Tibial artery (tissue), 4 donors: ENCODE results near the gene CGB7.
A peak's percentile ranks its signal among the peaks of the same experiment; 100 is the strongest.
"Not testable (repeated sequence)": the region's sequence is repeated elsewhere in the genome, so short reads cannot be mapped to it uniquely, and the experiment has no call there.

Source experiments
- DNase-seq, 2 donors: peaks; one replicate each; pipeline ENCODE4 v3.0.0-alpha.2; 2019
- H3K27ac ChIP-seq, 2 donors: fragments of 200-600 bp; sonication (generic) in 1 of 2; 1 replicate in 1 of 2; 2 replicates in 1 of 2; pipeline ENCODE4 v1.5.1; 2018 to 2019; ENCODE audit warnings: mild to moderate bottlenecking in 1 of 2
- H3K27me3 ChIP-seq, 2 donors: fragments of 200-600 bp; sonication (generic) in 1 of 2; one replicate each; pipeline versions ENCODE4 v1.5.1 to v1.6.0; 2016 to 2019
- H3K36me3 ChIP-seq, 3 donors: fragments of 200-600 bp; sonication (generic) in 2 of 3; one replicate each; pipeline ENCODE4 v1.5.1; 2016 to 2019; ENCODE audit warnings: mild to moderate bottlenecking in 2 of 3
- H3K4me1 ChIP-seq, 4 donors: fragments of 200-600 bp; sonication (generic) in 2 of 4; 1 replicate in 3 of 4; 2 replicates in 1 of 4; pipeline ENCODE4 v1.5.1; 2016 to 2019
- H3K4me3 ChIP-seq, 2 donors: fragments of 200-600 bp; sonication (generic) in 1 of 2; 1 replicate in 1 of 2; 2 replicates in 1 of 2; pipeline ENCODE4 v1.5.1; 2018 to 2019; ENCODE audit warnings: mild to moderate bottlenecking in 2 of 2
- H3K9me3 ChIP-seq, 3 donors: fragments of 200-600 bp; sonication (generic) in 1 of 3; one replicate each; pipeline ENCODE4 v1.5.1; 2016 to 2019
- CTCF ChIP-seq, 2 experiments: fragments of 200-600 bp in 1 of 2; fragments of 450-650 bp in 1 of 2; IDR thresholded peaks; one replicate each; pipeline ENCODE4 v1.5.1; 2017 to 2019; ENCODE audit warnings: antibody characterized with exemption in 2 of 2, mild to moderate bottlenecking in 1 of 2, moderate library complexity in 1 of 2
- intact Hi-C: fragments of 100-400 bp; cut with DNase I; formaldehyde crosslinking; loops from one replicate; pipeline ENCODE4 v1.15.0; 2023; ENCODE audit warnings: low total_unique reads

CGB7 gene

GRCh38 chr19:49020342-49020741, 37.2 kb downstream of the CGB7 start:
- H3K4me1 ChIP-seq = peaks cover 0 to 28% (median 22%) of the 10 kb centered on the region in 4 donors
- no peaks in the 10 kb centered on the region for H3K9me3 ChIP-seq
- no peak overlapping the region for H3K4me3 ChIP-seq
- H3K27ac ChIP-seq = no peak overlapping the region
- TF ChIP-seq CTCF (IDR thresholded peaks at IDR 0.05) = no peak
- H3K27me3 ChIP-seq = peaks cover 0 to 26% of the 10 kb centered on the region in 2 donors
- intact Hi-C loops = no loop called here
- peaks cover 0 to 11% (median 8%) of the 10 kb centered on the region in 3 donors for H3K36me3 ChIP-seq
- DNase-seq = no peak

DNA sequence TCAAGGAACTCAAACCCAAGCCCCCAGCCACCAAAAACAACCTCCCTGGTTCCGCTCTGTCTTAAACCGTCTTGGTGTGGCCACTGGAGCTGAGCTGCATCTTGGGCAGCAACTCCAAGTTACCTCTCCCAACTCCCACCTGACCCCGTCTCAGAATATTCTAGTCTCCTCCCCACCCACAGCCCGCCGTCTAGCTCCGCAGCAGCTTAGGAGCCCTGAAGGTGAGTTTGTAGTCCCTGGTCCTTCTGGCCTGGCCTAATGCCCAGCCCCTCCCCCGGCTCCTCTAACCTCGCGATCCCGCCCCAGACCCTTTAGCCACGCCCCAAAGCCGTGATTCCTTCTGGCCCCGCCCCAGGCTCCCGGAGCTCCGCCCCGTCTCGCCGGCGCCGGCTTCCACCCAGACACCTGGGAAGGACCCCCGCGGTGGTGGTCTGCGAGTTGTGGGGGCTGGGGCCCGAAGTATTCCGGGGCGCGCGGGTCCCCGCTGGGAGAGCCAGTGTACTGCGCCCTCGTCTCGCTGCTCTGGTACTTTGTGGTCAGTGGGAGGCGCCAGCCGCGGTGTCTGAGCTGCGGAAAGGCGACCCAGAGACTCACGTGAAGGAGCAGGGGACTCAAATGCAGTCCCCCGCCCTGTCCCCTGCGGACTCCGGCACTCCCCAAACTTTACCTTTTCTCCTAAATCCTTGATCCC, 38.2 kb downstream of the CGB7 start:
- Histone ChIP-seq H3K36me3 (peaks cover 7 to 21% (median 18%) of the 10 kb centered on the region in 3 donors), H3K9me3 (no peaks in the 10 kb centered on the region), H3K27ac (no peak overlapping the region), H3K4me3 (peak overlapping the region; percentile 37 to 56), H3K27me3 (peaks cover 0 to 26% of the 10 kb centered on the region in 2 donors), H3K4me1 (peaks cover 0 to 28% (median 22%) of the 10 kb centered on the region in 4 donors)
- intact Hi-C loops = no loop called here
- TF ChIP-seq CTCF (IDR thresholded peaks at IDR 0.05) = no peak
- DNase-seq = no peak

DNA sequence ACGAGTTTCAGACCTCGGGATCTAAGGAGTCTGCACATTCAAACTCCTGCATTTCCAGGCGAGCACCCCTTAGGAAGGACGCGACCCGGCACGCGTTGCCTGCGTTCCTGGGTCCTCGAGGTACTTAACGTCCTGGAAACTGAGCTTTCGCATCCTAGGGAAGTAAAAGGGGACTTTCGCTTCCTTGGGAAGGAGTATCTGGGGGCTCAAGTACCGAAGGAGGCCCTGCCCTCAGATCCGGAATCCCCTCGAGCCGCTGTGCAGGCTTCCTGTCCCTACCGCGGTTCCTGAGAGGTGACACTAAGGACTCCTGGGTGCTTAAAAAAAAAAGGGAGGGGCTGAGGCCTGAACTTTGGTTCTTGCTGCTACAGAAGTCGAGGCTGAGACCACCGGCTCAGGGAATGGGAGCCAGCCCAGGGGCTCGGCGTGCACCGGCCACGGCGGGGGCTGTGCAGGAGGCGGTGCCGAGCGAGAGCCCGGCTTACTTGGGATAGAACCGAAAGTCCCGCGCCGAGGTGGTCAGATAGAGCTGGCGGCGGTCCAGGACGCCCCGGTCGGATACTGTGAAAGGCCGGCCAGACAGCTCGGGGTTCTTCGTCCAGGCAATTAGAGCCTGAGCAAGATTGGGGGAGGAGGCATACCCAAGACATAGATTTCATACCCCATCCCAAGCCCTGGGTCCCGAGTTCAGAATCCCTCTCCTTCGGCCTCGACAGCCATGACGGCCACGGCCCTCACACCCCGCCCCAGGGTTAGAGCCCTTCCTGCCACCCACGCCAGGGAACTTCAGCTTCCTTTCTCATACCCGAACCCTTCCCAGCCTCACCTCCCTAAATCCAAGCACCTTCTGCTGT, 38.9 kb downstream of the CGB7 start:
- Histone ChIP-seq H3K36me3 (peaks cover 9 to 28% (median 22%) of the 10 kb centered on the region in 3 donors), H3K4me3 (peak overlapping the region; percentile 37 to 56), H3K27me3 (peaks cover 0 to 26% of the 10 kb centered on the region in 2 donors), H3K4me1 (peaks cover 0 to 28% (median 22%) of the 10 kb centered on the region in 4 donors)
- H3K27ac ChIP-seq, intact Hi-C loops, H3K9me3 ChIP-seq, DNase-seq: not testable (repeated sequence)

DNA sequence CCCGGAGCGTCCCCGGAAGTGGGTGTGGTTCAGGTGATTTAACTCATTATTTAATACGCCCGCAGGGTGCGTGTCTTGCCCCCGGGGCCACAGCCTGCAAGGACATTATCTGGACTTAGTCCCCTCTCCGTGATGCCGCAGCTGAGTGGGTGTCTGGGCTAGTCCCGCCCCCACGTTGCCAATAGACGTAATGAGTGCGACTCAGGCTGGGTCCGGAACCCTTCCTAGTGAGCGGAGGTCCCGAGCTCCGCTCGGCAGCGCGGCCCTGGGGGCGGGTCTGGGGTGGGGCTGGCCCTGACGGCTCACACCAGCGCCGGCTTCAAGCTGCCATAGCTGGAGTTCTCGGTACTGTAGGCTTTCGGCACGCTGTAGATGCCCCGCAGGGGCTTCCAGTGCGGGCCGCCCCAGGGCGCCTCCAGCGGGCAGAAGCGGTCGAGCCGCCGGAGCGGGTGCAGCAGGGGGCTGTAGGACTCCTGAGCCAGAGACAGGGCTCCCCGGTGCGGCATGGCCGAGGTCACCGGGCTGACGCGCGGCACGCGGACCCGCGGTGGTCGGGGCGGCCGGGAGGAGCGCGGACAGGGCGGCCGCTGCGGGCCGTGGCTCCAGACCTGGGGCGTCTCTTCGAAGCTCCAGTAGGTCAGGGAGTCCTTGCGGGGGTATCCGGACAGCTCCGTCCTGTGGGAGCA, 39.7 kb downstream of the CGB7 start:
- H3K27ac ChIP-seq = no peak overlapping the region
- H3K4me3 ChIP-seq = peak overlapping the region; percentile 37 to 56
- peaks cover 10 to 36% (median 24%) of the 10 kb centered on the region in 3 donors for H3K36me3 ChIP-seq
- peak in 1 of 2 donors; percentile 35 for DNase-seq
- intact Hi-C loops = no loop called here
- peaks cover 0 to 28% (median 22%) of the 10 kb centered on the region in 4 donors for H3K4me1 ChIP-seq
- peak; percentile 30 to 45 for TF ChIP-seq CTCF (IDR thresholded peaks at IDR 0.05)
- H3K9me3 ChIP-seq = no peaks in the 10 kb centered on the region
- peaks cover 0 to 26% of the 10 kb centered on the region in 2 donors for H3K27me3 ChIP-seq

DNA sequence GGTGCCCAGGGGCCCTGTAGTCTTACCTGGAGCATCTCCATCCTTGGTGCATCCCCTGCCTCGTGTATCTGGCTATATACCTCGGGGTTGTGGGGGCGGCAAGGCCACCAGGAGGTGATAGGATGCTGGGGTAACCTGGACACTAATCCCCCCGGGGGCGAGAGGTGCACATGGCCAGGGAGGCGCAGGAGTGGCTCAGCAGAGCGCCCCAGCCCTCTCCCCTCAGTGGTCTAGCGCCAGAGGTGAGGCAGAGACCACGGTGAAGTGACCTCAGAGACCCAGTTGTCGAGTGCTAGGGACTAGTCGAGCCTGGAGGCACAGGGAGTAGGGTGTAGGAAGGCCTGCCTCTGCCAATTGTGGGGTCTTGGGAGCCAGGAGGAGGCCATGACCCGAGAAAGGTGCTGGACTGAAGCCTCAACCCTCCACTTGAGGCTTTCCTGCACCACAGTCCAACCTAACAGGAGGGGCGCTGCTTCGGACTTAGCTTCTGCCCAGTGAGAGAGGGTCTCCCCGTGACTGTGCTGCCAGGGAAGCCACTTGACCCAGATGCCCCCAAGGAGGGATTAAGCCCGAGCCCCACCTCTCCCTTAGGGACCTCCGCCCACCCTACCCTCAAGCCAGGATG, 40.4 kb downstream of the CGB7 start, which contains the start of gene LHB:
LHB (minus strand) TSS at position 51 of the 625 bp plus-strand sequence; CDS start at position 41, 10 bp downstream.
- TF ChIP-seq CTCF (IDR thresholded peaks at IDR 0.05) = no peak
- intact Hi-C loops = no loop called here
- H3K36me3 ChIP-seq = peaks cover 16 to 43% (median 30%) of the 10 kb centered on the region in 3 donors
- H3K4me1 ChIP-seq = peaks cover 0 to 28% (median 22%) of the 10 kb centered on the region in 4 donors
- peak within 1 kb of the TSS; percentile 37 to 56 for H3K4me3 ChIP-seq
- no peak for DNase-seq
- no peak within 1 kb of the TSS for H3K27ac ChIP-seq
- H3K9me3 ChIP-seq = no peaks in the 10 kb centered on the region
- peaks cover 0 to 26% of the 10 kb centered on the region in 2 donors for H3K27me3 ChIP-seq
